ENCODE measurements around the gene ADRB2.
A peak's percentile ranks its signal among the peaks of the same experiment; 100 is the strongest.
"Not testable (repeated sequence)": the region's sequence is repeated elsewhere in the genome, so short reads cannot be mapped to it uniquely, and the experiment has no call there.

ADRB2 gene

DNA sequence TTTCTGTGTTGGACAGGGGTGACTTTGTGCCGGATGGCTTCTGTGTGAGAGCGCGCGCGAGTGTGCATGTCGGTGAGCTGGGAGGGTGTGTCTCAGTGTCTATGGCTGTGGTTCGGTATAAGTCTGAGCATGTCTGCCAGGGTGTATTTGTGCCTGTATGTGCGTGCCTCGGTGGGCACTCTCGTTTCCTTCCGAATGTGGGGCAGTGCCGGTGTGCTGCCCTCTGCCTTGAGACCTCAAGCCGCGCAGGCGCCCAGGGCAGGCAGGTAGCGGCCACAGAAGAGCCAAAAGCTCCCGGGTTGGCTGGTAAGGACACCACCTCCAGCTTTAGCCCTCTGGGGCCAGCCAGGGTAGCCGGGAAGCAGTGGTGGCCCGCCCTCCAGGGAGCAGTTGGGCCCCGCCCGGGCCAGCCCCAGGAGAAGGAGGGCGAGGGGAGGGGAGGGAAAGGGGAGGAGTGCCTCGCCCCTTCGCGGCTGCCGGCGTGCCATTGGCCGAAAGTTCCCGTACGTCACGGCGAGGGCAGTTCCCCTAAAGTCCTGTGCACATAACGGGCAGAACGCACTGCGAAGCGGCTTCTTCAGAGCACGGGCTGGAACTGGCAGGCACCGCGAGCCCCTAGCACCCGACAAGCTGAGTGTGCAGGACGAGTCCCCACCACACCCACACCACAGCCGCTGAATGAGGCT, at the start of gene ADRB2:
ADRB2 (plus strand) TSS at position 559 of the 686 bp plus-strand sequence. CDS start 221 bp downstream, outside the sequence.
- DNase-seq, result peak; percentile 56 to 68

- no peak for DNase-seq
Measured at GRCh38 chr5:148776780-148777179, 49.6 kb upstream of the ADRB2 start.

DNA sequence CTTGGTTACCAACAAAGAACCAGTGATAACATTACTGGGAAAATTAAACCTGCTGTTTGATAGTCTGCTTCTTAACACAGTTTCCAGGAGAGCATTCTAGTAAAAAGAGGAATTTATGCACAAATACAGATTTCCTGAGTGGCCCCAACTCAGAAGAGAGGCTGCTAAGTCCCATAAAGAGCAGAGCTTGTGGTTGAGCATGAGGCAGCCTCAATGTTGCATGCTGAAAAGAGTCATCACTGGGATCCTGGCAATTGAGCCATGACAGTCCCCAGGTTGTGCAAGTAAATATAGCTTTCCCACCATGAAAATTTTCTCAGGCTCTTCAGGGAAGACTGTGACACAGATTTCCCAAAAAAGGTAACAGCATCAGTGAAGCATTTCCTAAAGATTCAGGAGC, 47.5 kb upstream of the ADRB2 start:
- DNase-seq, result no peak

DNA sequence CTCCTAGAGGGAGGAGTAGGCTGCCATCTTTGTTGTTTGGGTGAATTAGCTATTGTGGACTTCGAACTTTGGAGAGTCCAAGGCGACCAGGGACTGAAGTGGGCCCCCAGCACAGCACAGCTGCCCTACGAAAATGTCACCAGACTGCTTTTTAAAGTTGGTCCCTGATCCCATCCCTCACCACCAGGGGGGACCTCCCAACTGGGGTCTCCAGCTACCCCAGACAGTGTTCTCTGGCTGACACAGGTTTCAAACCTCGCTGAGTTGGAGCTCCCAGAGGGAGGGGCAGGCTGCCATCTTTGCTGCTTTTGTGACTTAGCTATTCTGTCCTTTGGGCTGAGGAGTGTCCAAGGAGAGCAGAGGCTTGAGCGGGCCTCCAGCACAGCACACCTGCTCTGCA, 45.7 kb upstream of the ADRB2 start:
- no peak for DNase-seq

DNA sequence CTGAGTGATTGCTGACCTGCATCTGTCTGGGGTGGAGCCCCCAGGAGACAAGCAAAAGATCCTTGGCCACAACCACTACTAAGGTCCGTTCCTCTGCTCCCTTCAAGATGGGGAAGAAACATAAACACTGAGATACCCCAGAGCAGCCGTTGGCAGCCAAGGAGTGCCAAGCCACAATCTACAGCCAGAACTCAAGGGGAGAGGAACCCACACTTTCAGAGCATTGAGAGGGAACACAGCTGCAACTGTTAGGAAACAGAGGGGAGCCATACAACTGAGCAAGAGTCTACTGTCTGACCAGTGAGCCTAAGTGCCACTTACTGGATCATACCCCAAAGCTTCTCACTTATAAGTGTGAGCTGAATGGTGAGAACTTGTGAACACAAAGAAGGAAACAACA, 44.6 kb upstream of the ADRB2 start:
- no peak for DNase-seq

GRCh38 chr5:148785223-148785622, 41.2 kb upstream of the ADRB2 start:
- no peak for DNase-seq

DNA sequence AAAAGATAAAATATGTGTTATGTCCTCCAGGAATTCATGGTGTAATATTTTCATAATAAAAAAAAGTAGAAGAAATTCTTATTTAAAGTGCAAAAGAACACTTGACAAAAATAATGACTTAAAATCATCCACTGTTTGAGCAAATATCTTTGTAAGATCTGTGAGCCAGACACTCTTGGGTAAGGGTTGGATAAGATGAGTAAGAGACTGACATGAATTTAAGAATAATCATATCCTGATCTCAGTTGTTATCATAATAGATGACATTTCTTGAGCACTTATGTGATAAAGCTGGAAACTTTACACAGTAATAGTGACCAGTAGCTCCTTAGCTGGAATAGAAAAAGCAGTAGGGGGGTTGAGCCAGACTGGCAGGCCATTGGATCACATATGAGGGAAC, 40.0 kb upstream of the ADRB2 start:
- DNase-seq, result no peak

- DNase-seq, result no peak
Measured at GRCh38 chr5:148788636-148789035, 37.8 kb upstream of the ADRB2 start.

DNA sequence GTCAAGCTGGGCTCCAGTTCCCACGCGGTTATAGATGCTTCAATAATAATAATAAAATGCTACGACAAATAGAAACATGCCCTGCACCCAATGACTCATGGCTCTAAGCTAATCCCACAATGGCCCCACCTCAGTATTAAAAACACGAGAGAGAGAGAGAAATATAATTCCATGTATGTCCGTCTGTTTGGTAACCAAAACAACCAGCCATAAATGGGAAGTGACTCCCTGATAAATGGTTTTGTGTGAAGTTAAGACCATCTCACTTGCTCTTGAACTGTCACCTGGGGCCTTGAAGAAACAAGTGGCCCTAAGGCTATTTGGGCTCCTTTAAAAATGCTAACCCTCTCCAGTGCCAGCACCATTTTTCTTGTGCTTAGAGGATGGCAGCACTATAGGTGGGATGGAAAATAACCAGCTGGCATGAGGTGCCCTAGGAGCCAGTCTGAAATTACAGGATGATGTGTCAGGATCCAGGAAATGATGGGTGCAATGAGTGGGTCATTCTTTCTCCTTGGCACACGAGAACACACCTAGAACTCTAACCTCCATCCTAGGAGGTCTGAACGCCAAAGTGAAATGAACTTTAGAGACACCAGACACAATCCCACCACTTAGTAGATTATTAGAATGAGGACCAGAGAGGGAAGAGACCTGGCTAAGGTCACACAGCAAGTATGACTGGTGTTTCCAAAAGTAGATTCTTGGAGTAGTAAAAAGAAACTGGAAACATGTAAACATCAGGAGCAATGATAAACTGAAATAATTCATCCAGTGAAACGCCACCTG, 35.7 kb upstream of the ADRB2 start:
- DNase-seq, result no peak

DNA sequence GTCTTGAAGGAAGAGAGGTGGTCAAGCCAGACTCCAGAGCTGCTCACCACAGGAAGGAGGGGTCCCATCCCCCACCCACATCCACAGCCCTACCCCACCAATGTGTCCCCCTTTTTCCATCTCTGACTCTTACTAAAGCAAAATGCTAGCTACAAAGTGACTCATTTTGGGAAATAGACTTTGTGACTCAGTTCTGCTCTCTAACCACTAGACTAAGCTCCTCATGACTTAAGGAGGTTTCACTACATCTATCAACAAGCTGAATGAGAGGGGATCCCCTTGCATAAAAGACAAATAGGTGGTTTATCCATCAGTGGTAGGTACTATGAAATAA, 35.1 kb upstream of the ADRB2 start:
- no peak for DNase-seq

- no peak for DNase-seq
Measured at GRCh38 chr5:148791696-148792095, 34.7 kb upstream of the ADRB2 start.

DNA sequence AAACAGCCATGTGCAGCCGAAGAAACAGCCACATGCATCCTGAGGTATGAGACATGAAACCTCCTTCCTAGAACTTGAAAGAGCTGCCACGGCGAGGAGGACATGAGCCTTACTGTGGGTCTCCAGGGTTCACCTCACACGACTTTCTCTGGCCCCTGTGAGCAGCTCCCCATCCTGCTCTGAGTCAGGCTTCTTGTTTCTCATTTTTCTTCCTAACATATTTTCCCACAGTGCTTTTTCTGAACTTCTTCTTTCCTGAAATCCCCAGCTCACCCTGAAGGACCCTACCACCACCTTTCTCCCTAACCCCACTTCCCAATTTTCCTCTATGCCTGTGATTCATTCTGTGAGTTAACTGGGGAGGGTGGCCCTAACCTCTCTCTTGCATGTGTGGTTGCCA, 33.7 kb upstream of the ADRB2 start:
- DNase-seq, result no peak

DNA sequence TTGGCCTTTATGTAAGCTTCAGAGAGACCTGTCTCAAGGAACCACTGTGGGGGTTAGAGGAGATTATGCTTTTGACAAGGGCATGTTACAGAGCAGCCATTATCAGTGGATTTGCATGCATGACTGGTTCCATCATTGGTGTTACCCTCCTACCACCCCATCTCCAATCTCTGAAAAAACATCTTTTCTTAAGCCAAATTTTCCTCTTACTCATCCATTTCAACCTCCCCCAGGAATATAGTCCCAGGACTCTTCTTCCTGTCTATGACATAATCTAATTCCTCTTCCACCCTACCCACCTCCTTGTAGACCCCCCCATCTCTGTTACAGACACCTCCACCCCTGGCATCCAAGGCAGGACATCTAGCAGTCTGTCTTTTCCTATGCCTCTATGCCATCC, 33.1 kb upstream of the ADRB2 start:
- DNase-seq, result no peak

DNA sequence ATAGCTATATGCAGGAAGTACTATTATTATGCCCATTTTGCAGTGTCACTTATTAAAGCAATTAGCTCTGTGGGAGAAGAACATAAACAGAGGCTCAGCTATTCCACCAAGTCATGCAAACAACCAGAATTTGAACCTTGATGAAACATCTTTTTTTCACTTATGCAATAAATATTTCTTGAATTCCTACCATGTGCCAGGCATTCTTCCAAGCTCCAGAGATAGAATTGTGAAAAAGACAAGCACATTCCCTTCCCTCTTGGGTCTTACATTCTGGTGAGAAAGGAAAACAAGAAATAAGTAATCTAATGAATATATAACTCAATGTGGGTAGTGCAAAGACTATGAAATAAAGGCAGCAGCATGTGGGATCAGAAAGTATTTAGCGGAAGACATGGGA, 32.1 kb upstream of the ADRB2 start:
- DNase-seq, result no peak

- DNase-seq, result no peak
Measured at GRCh38 chr5:148794729-148795561, 31.5 kb upstream of the ADRB2 start.

- no peak for DNase-seq
Measured at GRCh38 chr5:148796936-148797335, 29.5 kb upstream of the ADRB2 start.

- DNase-seq, result no peak
Measured at GRCh38 chr5:148798786-148799185, 27.6 kb upstream of the ADRB2 start.

DNA sequence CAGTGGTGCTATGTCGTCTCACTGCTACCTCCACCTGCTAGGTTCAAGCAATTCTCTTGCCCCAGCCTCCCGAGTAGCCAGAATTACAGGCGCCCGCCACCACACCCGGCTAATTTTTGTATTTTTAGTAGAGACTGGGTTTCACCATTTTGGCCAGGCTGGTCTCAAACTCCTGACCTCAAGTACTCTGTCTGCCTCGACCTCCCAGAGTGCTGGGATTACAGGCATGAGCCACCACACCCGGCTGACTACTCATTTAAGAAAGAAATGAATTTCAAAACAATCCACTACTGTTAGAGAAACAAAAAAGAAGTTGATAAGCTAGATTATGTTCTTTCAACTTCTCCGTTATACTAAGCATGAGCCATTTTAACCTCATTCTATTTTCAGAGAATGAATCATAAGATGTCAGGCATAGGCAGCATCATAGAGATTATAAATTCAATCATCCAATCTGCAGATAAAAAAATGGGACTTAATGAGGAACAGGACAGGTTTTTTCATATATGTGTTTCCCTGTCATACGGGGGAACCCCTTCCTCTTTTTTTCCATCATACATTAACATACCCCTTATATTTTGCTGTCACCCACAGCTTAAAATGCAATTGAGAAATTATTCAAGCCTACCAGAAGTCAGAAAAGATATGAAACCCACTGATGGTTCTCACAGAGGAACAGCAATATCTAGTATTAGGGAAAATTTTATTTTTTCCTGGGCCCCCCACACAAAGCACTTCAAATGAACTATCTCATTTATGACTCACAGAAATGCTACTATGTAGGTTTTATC, 26.5 kb upstream of the ADRB2 start:
- no peak for DNase-seq

DNA sequence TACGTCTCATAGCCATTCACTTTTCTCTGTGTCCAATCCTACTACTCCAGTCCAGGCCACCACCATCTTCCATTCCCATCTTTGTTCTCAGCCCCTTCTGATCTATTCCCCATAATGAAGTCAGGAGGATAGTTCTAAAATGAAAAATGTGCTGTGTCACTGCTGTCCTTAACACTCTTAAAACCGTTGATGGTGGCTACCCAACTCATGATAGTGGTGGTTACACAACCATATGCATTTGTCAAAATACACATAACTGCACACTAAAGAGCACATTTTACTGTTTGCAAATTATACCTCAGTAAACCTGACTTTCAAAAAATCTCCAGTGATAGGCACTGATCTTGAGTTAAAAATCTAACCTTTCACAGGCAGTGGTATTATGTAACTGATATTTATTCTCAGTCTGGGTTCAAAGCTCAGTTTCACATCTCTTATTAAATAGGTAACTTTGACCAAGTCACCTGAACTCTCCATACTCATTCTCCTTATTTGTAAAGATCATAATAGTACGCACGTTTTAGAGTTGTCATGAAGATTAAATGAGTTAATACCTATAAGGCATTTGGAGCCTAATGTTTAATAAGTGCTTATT, 24.6 kb upstream of the ADRB2 start:
- DNase-seq, result no peak

DNA sequence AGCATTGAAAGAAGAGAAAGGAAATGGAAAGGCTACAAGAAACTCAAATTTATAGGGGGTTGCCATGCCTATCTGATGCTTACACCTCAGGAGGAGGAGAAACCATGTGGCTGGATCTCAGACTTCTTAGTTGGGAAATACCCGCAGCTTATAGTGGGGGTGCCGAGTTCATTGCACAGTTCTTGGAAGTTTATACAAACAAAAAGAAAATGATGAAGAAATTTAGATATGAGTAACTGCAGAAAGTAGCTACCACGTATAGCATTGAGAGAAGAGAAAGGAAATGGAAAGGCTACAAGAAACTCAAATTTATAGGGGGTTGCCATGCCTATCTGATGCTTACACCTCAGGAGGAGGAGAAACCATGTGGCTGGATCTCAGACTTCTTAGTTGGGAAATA, 23.0 kb upstream of the ADRB2 start:
- not testable (repeated sequence) for DNase-seq

DNA sequence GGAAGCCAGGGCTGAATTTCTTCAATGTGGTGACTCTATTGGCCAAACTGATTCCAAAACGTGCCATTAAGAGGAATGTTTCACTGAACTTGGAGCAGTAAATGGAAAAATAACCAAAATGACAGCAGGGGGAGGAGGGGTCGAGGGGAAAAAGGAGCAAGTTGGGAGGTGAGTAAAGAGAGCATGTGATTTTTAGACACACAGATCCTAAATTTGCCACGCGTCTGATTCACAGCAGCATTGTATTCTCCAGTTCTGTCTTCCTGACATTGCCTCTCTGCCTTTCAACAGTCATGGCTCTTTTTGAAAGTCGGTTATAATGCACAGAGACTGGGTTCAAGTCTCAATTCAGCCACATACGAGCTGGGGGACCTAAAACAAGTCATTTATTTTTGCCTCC, 22.0 kb upstream of the ADRB2 start:
- no peak for DNase-seq

All from NCI-H2081 (cell line).